GM12872 (cell line): ENCODE results near the gene YIF1B.

Experiments used
- TF ChIP-seq, protein P1 (sequence below): IDR thresholded peaks from 3 replicates; pipeline ENCODE4 v1.5.1; 2011; ENCODE audit warnings: low read depth, mild to moderate bottlenecking, low read length, moderate library complexity; ENCODE audit not compliant: insufficient read depth

Gene YIF1B, protein sequence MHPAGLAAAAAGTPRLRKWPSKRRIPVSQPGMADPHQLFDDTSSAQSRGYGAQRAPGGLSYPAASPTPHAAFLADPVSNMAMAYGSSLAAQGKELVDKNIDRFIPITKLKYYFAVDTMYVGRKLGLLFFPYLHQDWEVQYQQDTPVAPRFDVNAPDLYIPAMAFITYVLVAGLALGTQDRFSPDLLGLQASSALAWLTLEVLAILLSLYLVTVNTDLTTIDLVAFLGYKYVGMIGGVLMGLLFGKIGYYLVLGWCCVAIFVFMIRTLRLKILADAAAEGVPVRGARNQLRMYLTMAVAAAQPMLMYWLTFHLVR

DNA sequence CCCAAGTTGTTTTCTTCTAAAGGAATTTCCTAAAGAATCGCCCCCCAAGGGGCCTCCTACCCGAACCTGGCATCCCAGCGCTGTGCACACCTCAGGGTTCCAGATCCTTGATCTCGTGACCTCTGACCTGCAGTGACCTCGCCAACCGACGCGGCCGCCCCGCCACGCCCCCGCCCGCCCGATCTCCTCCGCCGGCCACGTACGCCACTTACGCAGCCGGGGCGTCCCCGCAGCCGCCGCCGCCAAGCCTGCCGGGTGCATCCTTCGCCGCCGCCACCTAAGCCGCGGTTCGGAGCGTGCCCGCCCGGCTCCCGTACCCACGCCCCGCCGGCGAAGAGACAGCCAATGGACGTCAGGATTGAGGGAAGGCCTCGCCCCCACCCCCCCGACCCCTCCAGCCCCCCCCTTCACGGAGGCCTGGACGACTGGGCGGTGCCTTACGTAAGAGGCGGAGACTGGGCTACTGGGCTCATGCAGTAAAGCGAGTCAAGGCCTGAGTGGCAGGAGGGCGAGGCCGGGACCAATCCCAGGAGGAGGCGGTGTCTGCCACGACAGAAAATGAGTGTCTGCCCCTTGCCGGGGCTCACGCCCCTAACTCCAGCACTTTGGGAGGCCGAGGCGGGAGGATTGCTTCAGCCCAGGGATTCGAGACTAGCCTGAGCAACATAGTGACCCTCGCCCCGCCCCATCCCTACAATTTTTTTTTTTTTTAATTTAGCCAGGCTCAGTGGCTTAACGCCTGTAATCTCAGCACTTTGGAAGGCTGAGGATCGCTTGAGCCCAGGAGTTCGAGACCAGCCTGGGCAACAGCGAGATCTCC, at the start of gene YIF1B:
YIF1B (minus strand) TSS at position 291 of the 820 bp plus-strand sequence; CDS start at position 261, 30 bp downstream.
- TF ChIP-seq, protein P1, sequence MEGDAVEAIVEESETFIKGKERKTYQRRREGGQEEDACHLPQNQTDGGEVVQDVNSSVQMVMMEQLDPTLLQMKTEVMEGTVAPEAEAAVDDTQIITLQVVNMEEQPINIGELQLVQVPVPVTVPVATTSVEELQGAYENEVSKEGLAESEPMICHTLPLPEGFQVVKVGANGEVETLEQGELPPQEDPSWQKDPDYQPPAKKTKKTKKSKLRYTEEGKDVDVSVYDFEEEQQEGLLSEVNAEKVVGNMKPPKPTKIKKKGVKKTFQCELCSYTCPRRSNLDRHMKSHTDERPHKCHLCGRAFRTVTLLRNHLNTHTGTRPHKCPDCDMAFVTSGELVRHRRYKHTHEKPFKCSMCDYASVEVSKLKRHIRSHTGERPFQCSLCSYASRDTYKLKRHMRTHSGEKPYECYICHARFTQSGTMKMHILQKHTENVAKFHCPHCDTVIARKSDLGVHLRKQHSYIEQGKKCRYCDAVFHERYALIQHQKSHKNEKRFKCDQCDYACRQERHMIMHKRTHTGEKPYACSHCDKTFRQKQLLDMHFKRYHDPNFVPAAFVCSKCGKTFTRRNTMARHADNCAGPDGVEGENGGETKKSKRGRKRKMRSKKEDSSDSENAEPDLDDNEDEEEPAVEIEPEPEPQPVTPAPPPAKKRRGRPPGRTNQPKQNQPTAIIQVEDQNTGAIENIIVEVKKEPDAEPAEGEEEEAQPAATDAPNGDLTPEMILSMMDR, result no peak

DNA sequence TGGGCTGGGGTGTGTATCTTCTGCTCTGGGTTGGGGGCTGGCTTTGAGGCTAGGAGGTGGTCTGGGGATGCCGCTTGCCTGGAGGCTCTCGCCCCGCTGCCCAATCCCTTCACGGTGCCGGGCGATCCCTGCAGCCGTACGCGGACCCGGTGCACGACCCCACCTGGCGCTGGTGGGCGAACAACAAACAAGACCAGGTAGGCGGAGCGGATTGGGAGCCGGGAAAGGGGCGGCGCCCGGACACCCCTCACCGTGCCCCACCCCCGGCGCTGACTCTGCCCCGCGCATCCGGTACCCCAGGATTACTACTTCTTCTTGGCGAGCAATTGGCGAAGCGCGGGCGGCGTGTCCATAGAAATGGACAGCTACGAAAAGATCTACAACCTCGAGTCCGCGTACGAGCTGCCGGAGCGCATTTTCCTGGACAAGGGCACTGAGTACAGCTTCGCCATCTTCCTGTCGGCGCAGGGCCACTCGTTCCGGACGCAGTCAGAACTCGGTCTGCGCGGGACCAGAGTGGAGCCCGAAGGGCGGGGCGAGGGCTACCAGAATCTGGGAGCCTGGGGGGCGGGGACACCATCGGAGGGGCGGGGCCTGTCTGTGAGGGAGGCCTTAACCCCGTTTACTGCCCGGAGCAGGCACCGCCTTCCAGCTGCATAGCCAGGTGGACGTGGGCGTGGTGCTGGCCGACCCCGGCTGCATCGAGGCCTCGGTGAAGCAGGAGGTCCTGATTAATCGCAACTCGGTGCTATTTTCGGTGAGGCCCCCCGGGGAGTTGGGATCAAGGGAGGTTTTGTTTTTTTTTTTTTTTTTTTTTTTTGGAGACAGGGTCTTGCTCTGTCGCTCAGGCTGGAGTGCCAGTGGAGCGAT, 46.6 kb upstream of the YIF1B start:
- TF ChIP-seq, protein P1, result no peak

DNA sequence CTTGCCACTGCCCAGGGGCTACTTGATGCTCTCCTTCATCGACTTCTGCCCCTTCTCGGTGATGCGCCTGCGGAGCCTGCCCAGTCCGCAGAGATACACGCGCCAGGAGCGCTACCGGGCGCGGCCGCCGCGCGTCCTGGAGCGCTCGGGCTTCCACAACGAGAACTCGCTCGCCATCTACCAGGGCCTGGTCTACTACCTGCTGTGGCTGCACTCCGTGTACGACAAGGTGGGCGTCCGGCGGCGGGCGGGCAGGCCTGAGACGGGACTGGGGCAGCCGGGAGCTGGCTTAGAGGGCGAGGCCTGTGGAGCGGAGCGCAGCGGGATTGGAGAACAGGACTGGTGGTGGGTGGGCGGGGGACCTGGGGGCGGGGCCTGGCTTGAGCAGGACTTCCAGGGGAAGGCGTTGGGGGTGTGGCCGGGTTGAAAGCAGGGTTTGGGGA, 45.9 kb upstream of the YIF1B start:
- TF ChIP-seq, protein P1, result peak; percentile 19; the same call in 1 of the 3 replicates

DNA sequence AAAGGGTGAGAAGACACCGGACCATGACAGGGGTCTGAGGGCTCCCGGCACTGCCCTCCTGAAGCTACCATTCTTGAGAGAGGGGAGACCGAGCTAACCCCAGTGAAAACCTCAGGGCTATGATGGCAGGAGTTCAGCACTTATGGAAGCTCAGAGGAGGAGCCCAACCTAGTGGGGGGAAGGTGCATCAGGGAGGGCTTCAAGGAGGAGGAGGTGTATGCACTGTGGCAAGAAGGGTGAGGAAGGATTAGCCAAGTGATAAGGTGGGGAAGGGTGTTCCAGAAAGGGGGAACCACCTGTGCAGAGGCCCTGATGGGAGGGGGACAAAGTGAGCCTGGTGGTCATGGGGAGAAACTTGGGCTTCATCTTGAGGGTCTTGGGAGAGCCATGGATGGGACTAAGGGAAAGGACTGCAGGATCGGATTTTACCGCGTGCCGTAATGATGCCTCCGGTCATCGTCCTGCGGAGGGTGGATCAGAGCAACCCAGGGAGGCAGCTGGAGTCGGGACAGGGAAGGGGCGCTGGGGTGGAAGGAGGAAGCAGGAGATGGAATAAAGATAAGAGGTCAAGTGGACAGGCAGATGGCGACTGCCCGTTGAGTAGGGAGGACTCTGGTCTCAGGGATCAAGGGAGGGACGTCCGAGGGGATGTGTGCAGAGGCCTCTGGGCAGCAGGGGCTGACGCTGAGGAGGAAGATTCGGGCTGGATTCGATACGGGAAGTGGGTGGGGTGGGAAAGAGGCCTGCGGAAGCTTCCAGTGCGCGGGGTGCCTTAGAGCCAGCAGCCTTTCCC, 45.3 kb upstream of the YIF1B start:
- TF ChIP-seq, protein P1, result no peak

DNA sequence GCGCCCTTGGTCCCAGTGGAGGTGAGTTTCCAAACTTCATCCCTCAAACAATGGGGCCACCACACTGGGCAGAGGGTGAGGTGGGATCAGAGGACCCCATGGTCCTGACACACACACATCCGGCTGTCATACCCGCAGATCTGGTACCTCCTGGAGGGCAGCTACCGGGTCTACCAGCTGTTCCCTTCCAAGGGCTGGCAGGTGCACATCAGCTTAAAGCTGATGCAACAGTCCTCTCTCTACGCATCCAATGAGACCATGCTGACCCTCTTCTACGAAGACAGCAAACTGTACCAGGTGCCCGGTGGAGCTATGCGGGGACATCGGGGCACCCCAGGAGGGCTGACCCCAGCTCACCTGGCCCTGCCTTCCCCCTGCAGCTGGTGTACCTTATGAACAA, 44.6 kb upstream of the YIF1B start:
- TF ChIP-seq, protein P1, result no peak

DNA sequence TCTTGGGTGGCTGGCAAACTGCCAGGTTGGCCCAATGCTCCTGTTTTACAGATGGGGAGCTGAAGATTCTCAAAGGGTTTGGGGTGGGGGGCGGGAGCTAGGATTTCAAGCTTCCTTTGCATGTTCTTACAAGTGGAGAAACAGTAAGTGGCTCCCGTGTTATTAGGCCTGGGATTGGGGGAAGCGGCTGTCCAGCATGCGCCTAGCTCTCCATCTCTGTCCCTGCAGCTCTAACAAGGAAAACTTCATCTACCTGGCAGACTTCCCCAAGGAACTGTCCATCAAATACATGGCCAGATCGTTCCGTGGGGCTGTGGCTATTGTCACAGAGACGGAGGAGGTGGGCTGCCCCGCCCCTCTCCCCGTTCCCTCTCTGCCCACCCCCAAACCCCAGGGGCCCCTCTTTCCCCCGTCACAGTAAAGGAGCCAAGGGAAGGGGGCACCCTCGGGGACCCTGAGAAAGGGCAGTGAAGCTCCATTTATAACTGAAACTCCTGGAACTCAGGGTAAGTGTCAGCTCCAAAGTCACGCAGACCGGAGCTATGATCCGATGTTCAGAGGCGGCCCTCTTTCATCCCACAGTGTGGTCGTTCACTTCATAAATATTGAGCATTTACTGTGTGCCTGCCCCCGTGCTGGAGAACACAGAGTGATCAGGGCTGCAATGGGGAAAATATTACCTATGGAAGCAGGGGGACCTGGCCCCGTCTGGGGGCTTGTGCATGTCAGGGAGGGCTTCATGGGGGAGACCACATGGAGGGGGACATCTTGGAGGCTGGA, 43.7 kb upstream of the YIF1B start:
- TF ChIP-seq, protein P1, result no peak
